NCI-H345 (cell line): ENCODE measurements around the gene SYNJ2.

ENCODE experiments used
- DNase-seq: peaks from one replicate; lab custom pipeline; 2025; lab: John Stamatoyannopoulos, UW

The SYNJ2 gene

DNA sequence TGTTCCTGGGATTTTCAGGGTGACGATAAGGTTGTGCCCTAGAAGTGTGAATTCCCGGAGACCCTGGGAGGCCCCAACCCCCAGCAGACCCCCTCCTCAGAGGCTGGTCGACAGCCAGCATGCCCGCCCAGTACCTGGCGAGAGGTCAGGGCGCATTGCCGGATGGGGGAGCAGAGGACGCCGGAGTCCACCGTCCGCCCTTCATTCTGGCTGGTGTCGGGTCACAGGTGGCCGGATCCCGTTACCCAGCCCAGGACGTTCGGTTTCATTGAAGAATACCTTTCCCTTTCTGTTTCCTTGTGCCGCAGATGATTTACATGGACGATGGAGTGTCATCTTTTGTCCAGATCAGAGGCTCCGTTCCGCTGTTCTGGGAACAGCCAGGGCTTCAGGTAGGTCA is 61.3 kb downstream of the SYNJ2 start:
- DNase-seq, result no peak

DNA sequence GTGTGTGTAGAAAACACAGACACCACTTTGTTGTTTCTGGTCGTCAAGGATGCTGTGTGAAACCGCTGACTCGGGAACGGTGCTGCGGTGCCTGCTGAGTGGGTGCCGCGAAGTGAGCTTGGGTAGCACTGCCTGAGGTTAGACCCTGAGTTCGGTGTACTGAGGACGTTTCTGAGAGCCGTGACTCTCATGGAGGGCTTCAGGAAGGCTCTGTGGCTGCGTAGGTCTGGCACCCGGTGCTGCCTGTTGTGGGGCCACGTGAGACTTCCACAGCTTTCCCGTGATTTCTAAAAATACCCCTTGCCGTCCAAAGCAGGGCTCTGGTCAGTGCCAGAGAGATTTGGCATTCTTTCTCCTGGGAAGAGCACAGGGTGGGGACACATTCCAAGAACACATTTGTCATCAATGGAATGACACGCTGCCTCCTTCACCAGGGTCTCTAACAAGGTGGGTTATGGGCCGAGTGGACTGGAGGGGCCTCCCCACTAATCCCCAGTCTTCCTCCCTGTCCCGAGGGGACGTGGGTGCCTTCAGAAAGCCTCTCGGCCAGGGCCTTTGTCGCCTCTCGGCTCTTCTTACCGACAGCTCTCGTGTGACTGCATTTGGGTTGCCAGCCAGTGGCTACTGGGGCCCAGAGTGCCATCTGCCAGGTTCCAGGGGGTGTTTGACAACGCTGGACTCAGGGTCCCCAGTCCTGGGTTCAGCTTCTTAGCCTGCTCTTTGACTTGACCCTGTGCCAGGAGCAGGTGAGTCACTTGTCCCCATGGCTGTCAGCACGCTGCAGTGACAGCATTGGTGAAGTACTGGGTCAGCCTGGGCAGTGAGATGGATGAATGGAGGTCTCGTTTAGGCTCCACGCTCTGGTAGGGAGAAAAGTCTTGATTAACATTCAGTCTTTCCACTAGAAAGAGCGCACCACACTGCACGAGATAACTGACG is 62.2 kb downstream of the SYNJ2 start:
- DNase-seq, result no peak

DNA sequence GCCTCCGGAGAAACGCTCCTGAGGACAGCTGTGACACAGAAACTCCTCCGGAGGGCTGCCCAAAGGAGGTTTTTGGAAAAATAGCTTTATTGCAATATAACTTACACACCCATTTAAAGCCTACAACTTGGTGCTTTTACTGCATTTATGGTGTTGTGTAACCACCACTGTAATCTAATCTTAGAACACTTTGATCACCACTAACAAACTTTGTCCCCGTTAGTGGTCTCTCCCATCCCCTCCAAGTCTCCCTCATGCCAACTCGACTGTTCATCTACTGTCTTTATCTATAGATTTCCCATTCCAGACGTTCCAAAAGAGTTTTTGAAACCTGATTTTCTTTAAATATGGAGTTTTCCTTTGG is 62.8 kb downstream of the SYNJ2 start:
- DNase-seq, result no peak

DNA sequence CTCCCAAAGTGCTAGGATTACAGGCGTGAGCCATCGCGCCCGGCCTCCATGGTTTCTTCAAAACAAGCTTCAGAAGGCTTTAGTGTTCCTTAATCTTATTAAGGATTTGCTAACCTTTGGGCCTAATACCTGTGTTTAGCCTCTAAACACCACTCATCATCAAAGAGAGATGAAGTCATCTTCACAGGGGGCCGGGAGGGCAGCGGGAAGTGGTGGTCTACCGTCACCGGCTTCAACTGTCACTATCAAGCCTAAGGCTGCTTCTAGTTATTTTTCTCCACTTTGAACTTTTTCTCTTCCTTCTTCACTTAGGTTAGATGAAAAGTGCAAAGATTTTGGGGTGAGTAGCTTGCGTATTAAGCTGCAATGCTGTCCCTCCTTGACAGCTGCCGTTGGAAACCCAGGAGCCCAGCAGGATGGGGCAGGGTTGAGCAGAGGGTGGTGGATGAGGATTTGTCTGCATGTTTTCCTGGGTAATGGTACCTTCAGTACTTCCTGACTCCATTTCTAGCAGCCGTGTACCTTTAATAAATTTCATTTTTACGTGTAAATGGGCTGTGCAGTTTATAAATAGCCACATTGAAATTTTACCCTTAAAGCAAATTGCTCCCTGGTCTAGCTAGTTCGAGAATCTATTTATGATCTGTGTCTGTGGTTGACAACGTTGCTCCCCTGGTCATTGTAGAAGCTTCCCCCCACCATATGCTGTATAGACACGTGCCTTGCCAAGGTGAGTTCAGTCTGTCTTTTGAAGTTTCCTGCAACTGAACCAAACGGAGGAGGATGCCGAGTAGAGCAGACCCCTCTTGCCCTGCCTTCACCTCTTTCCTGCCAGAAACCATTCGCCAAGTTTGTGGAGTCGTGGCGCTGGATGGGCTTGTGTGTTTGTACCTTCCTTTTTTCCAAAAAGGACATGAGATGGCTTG is 64.8 kb downstream of the SYNJ2 start:
- no peak for DNase-seq

DNA sequence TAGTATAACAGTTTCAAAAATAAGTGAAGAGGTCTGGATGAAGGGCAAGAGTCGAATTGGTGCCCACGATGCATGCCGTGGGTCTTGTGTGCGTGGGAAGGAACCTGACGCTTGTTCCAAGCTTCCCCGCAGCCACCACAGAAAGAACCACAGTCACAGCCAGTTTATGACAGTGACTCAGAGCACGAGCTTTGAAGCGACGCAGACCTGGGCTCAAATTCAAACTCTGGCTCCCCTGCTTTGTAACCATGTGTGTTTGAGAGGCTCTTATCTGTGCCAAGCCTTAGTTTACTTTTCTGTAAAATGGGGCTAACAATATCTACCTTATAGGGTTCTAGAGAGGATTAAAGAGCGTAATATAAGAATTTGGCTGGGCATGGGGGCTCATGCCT is 65.5 kb downstream of the SYNJ2 start:
- DNase-seq, result no peak

DNA sequence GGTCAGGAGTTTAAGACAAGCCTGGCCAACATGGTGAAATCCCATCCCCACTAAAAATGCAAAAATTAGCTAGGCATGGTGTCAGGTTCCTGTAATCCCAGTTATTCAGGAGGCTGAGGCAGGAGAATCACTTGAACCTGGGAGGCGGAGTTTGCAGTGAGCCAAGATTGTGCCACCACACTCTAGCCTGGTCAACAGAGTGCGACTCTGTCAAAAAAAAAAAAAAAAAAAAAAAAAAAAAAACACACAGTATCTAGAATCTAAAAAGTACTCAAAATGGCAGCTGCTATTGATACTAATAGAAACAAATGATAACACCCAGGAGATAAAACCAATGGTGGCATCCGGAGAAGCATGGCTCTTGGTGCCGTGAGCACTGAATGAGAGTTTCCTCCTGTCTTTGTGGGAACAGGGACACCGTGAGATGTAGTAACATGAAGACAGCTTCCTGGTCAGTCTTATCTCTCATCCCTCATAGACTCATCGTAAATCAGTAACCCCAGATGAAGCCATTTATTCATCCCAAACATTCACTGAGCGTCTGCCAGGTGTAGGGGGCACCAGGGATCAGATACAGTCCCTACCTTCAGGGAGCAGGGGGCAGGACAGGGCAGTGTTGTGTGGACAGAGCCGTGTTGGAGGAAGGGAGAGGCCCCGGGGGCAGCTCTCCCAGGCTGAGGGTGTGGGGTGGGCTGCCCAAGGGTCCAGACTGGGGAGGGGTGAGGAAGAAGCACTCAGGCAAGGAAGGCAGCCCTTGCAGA is 66.1 kb downstream of the SYNJ2 start:
- no peak for DNase-seq

DNA sequence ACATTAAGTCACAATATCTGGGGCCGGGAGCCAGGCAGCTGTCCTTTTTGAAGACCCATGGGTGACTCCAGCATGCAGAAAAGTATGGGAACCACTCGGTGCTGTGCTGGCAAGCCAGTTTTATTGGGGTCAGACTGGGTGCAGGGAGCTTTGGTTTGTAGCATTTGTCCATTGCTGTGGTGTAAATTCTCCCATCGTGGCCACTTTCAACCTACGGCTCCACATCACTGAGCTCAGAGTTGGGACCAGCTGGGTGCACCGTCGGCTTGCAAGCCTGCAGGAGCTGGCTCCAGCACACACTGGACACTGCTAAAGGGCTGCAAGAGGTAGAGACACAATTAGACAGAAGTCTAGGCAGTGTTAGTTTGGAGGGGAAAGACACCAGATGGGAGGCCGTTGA is 66.9 kb downstream of the SYNJ2 start:
- DNase-seq, result no peak

DNA sequence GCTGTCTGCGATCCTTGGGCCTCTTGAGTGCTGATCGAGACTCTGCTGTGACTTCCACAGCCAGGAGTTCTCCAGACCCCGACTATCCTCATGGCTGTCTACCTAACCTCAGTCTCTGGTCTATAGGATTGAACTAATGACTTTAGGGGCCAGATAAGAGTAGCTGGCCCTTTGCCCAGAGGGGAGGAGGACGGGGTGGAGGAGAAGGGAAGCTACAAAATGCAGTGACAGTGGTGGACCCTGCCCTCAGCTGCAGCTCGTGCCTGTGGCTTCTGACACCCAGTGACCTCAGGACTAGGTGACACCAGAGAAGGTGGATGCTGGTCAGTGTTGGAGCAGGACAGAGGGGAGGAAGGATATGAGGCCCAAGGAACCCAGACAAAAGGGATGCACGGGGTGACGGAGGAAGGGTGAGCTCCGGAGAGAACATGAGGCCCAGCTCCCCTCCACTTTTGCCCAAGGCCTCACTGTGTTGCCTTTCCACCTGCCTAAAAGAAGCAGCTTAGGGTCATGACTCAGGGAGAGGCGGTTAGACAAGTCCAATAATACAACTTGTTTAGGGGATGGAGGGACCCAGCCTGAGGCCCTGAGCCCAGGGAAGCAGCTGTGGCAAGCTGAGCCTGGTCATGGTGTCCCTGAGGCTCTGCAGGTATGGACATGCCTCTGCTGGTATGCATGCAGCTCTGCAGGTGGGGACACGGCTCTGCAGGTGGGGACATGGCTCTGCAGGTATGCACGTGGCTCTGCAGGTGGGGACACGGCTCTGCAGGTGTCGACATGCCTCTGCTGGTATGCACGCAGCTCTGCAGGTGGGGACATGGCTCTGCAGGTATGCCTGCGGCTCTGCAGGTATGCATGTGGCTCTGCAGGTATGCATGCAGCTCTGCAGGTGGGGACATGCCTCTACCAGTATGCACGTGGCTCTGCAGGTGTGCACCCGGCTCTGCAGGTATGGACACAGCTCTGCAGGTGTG is 67.7 kb downstream of the SYNJ2 start:
- no peak for DNase-seq

DNA sequence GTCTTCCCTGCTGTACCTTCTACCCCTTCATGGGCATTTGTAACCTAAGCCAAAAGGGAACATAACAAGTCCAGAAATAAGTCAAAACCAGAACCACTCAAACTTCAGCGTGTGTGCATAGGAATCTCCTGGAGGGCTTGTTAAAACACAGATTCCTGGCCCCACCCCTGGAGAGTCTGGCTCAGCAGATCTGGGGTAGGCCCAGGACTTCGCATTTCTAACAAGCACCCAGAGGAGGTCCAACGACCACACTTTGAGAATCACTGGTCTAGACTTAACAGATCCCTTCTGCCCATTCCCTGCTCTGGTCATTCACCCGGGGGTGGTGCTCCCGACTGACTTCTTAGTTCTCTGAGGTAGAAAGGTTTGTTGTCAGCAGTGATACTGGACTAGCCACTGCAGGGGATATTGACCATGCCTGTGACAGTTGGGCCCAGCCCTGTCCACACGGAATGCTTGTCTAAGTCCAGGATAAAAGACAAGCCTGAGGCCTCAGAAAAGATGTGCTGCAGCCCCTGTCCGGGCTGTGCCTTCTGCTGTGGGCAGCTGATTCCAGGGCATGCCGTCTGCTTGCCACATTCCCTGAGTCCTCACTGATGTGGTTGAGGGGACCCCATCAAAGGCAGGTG is 68.6 kb downstream of the SYNJ2 start:
- DNase-seq, result no peak

DNA sequence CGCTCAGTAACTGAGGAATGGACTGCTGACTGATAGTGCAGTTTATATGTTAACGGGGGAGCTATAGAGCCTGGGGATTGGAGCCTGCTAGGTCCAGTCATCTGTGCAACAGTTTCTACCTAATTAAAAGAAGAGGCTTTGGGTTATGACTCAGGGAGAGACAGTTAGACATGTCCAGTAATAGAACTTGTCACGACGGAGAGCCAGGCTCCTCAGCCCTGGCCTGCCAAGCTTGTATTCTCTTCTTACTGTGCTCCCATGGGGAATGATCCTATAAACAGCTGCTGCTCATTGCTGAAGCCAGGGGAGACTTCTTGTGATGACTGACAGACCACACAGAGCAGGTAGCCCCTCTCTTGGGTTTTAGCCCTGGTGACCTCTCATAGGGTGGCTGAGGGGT is 69.3 kb downstream of the SYNJ2 start:
- no peak for DNase-seq

DNA sequence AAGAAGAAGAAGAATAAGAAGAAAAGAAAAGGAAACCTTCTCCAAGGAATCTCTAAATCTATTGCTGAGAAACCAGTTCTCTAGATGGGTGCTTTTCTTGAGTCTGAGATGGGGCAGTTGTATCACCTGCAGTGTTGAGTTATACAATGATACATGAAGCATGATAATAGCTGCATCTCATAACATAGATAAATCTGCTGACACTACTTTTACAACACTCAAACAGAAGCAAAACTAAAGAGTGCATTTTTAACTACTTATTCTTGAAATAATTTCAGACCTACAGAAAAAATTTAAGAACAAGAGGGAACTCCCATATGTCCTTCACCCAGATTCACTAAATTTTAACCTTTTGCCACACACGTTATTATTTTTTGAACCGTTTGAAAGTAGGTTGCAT is 70.3 kb downstream of the SYNJ2 start:
- no peak for DNase-seq

DNA sequence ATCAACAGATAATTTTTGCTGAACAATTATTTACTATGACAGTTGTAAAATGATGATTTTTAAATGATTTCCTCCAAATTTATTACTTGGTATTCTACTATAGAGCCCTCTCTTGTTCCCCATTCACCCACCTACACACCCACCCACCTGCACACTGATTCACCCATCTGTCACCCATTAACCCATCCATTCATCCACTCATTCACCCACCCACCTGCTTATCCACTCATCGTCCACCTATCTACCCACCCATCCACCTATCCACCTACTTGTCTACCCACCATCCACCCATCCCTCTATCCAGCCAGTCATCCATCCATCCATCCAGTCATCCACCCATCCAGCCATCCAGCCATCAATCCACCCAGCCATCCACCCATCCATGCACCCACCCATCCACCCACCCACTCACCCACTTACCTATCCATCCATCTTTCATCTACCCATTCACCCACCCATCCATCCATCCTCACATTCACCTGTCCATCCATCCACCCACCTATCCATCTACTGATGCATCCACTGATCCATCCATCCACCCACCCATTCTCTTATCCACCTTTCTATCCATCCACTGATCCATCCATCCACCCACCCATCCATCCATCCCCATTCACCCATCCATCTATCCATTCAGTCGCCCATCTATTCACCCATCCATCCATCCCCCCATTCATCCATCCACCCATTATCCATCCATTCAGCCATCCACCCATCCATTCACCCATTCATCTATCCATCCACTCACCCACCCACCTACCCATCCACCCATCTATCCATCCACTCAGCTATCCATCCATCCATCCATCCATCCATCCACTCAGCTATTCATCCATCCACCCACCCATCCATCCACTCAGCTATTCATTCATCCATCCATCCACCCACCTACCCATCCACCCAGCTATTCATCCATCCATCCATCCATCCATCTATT is 72.0 kb downstream of the SYNJ2 start:
- no peak for DNase-seq

DNA sequence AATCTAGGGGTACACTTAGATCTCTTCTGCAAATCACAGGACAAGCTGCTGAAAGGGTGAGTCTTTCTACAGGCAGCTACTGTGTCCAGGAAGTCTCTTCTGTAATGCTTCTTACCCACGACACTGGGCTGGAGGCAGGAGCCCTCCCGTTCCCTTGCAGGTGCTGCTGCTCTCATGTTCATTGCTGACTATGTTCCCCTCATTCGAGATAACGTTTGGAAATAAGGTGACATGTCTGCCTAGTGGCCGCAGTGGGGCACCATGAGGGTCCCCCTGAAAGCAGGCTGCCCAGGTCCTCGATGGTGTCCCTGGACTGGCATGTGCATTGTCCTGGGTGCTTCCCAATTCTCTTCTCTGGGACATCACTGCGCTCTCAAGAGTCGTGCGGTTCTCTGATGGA is 74.7 kb downstream of the SYNJ2 start:
- DNase-seq, result no peak

DNA sequence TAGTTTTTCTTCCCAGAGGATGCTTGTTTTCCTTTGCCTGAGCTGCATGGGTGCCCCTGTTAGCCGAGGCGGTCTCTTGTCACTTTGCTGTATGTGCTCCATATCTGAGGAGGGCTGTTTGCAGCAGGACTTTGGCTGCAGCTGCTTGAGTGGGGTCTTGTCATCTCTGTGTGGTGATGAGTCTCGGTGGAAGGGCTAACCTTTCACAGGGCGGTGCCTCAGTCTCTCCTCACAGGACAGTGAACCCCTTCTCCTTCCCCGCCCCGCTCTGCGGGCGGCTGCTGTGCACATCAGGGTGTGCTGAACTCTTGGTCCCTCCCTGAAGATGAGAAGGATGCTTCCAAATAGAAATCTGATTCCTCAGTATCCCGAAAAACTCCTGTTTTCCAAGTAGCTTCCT is 75.1 kb downstream of the SYNJ2 start:
- no peak for DNase-seq

DNA sequence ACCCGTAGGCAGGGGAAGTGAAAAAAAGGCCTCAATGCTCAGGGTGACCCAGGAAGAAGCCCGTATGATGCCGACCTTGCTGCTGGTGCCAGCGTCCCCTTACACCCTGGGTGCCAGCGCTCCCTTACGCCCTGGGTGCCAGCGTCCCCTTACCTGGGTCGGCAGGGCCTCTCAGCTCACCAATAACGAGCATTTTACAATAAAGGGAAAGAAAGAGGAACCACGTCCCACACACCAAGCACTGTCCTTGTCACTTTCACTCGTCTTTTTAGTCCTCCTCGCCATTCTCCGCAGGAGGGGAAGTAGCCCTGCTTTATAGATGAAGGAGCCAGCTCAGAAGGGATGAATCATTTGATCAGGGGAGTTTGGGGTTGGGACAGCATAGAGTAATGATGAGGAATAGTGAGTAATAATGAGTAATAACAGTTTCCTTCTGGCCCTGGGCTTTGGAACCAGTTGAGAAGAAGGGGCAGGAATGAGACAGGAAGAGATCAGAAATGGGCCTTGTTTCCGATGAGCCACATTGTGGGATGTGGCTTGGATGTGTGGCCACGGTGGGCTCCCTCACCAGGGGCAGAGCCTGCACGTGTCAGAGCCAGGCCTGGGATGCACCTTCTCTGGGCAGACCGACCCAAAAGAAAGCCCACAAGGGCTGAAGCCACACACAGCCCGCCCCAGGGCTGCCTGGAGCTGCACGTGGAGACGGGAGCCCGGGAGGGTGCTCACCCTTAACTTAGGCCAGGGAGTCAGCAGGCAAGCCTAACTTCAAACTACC is 75.7 kb downstream of the SYNJ2 start:
- DNase-seq, result no peak

DNA sequence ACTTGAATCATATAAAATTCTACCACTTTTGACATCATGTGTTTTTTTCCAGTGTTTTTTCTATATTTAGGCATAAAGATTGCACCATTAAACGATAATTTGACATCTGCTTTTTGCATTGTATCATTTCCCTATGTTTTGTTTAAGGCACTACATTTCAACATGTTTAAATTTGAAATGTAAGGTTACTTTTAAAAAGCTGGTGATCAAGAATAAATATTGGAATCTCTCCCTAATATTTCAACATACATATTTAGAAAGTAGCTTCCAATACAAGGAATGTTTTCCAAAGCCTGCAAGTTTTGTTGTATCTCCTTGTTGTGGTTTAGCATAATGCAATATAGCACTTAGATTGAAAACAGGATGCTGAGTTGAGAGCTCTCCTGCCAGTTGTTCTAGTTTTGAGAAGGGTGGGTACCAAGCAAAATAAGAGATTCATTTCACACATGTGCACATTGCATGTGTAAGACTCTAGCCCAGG is 76.5 kb downstream of the SYNJ2 start:
- DNase-seq, result no peak

DNA sequence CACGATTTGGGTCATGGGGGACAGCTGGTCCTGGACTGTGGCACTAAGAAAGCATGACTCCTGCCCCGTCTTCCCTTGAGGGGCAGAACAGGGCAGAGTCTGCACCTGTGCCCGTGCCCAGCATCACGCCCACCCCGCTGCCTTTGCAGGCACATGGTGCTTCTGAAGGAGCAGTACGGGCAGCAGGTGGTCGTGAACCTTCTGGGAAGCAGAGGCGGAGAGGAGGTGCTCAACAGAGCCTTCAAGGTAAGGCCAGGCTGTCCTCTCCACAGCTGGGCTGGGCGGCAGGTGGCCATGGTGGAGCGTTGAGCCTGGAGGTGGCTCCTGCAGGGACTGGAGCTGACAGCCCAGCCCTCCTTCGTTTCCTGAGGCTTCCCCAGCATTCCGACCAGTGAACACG is 77.4 kb downstream of the SYNJ2 start:
- DNase-seq, result no peak
